Kidney (tissue), 14 donors: Measurements from ENCODE around the gene CCDC7. TPM values are rescaled to one million over a fixed set of nuclear protein-coding genes. Genes with fewer than 3 reads are reported as not detected.

ENCODE experiments used
- DNase-seq, 5 donors: peaks; one replicate each; pipeline ENCODE4 v3.0.0-alpha.2; 2013 to 2020
- FAIRE-seq: peaks from 2 replicates; lab custom pipeline; 2012; peaks lifted over from hg19 to GRCh38; lab: Jason Lieb, UNC
- H3K27ac ChIP-seq, 2 donors: one replicate each; pipeline ENCODE4 v1.7.0; 2013; ENCODE audit warnings: low read depth in 2 of 2, low read length in 2 of 2, inconsistent platforms in 1 of 2
- H3K27me3 ChIP-seq: one replicate; pipeline ENCODE4 v1.7.1; 2013; ENCODE audit warnings: low read length, inconsistent platforms; ENCODE audit not compliant: control insufficient read depth, insufficient read depth
- H3K36me3 ChIP-seq, 3 donors: one replicate each; pipeline versions ENCODE4 v1.7.0 to v1.7.1; 2013; ENCODE audit warnings: low read length in 3 of 3, control low read depth in 1 of 3, inconsistent platforms in 1 of 3; ENCODE audit not compliant: insufficient read depth in 3 of 3, control insufficient read depth in 2 of 3
- H3K4me1 ChIP-seq, 3 donors: one replicate each; pipeline versions ENCODE4 v1.7.0 to v1.7.1; 2013; ENCODE audit warnings: low read length in 3 of 3, inconsistent platforms in 1 of 3, low read depth in 1 of 3; ENCODE audit not compliant: control insufficient read depth in 2 of 3, insufficient read depth in 2 of 3
- H3K4me3 ChIP-seq, 3 donors: one replicate each; pipeline versions ENCODE4 v1.7.0 to v1.8.1; 2013; ENCODE audit warnings: low read length in 3 of 3, control low read depth in 1 of 3, inconsistent platforms in 1 of 3
- H3K9ac ChIP-seq, 3 donors: one replicate each; pipeline versions ENCODE4 v1.7.0 to v1.7.1; 2013; ENCODE audit warnings: low read length in 3 of 3, control low read depth in 1 of 3, inconsistent platforms in 1 of 3
- H3K9me3 ChIP-seq, 3 donors: one replicate each; pipeline versions ENCODE4 v1.7.0 to v1.7.1; 2013; ENCODE audit warnings: low read length in 3 of 3, control low read depth in 1 of 3, inconsistent platforms in 1 of 3; ENCODE audit not compliant: control insufficient read depth in 2 of 3, insufficient read depth in 1 of 3
- CTCF ChIP-seq: IDR thresholded peaks from 3 replicates; pipeline ENCODE4 v1.5.1; 2012; ENCODE audit warnings: mild to moderate bottlenecking, moderate library complexity, borderline replicate concordance; ENCODE audit not compliant: insufficient read depth; ENCODE audit errors: extremely low read depth
- intact Hi-C: fragments of 100-400 bp; cut with DNase I; formaldehyde crosslinking; loops from one replicate; pipeline ENCODE4 v1.11.1; 2022
- polyA plus RNA-seq: library from polyadenylated mRNA; stranded (reverse); fragments of 350-450 nt; fragmentation: Illumina TruSeq; extraction: RNeasy Lipid Tissue Mini Kit (QIAGEN cat#74804); gene quantifications from one replicate; pipeline ENCODE4 v1.2.3, GENCODE V29; 2014; ENCODE audit warnings: low read depth, low replicate concordance; ENCODE audit not compliant: insufficient read depth
- total RNA-seq: library from RNA; stranded (reverse); fragmentation: NEBNext Ultra II Directional; extraction: Animal tissue kit (Norgen Biotek cat#: 25700); gene quantifications from one replicate; pipeline ENCODE4 v1.2.1, GENCODE V29; 2021
- donor health status: control.
- donor health status: control.
- donor health status: control.
- donor health status: control.
- donor health status: control.
- donor health status: DM: yes; HTN: yes; CAD: no.
- donor health status: Normal renal cell carcinoma (clear cell type).

Gene CCDC7
- total and polyA plus RNA-seq, 2 donors from 2014 or later: 0.84 to 28.0 TPM

- no peak overlapping the region for H3K4me3 ChIP-seq
- DNase-seq (no peak), FAIRE-seq (no peak)
- no peaks in the 10 kb centered on the region for H3K36me3 ChIP-seq
- no peak for TF ChIP-seq CTCF
- no peak overlapping the region for H3K9ac ChIP-seq
- intact Hi-C loops: no loop called here
- H3K9me3 ChIP-seq: peaks cover 0 to 7% (median 0%) of the 10 kb centered on the region in 3 donors
- H3K27ac ChIP-seq: no peak overlapping the region
- no peaks in the 10 kb centered on the region for H3K4me1 ChIP-seq
- no peaks in the 10 kb centered on the region for H3K27me3 ChIP-seq
Observed at GRCh38 chr10:32661346-32661745, 215.4 kb downstream of the CCDC7 start.

- Histone ChIP-seq H3K27ac (no peak overlapping the region), H3K4me3 (no peak overlapping the region), H3K9me3 (peaks cover 0 to 18% (median 0%) of the 10 kb centered on the region in 3 donors), H3K36me3 (no peaks in the 10 kb centered on the region), H3K27me3 (no peaks in the 10 kb centered on the region), H3K9ac (no peak overlapping the region), H3K4me1 (no peaks in the 10 kb centered on the region)
- FAIRE-seq (no peak), DNase-seq (no peak)
- no peak for TF ChIP-seq CTCF
- intact Hi-C loops: no loop called here
Observed at GRCh38 chr10:32680803-32681557, 235.0 kb downstream of the CCDC7 start.

- H3K36me3 ChIP-seq: no peaks in the 10 kb centered on the region
- H3K27me3 ChIP-seq: no peaks in the 10 kb centered on the region
- no peak overlapping the region for H3K4me3 ChIP-seq
- DNase-seq (peak in 1 of 5 donors; percentile 43), FAIRE-seq (no peak)
- intact Hi-C loops: no loop called here
- H3K4me1 ChIP-seq: no peaks in the 10 kb centered on the region
- peaks cover 0 to 12% (median 0%) of the 10 kb centered on the region in 3 donors for H3K9me3 ChIP-seq
- no peak for TF ChIP-seq CTCF
- no peak overlapping the region for H3K9ac ChIP-seq
- H3K27ac ChIP-seq: no peak overlapping the region
Observed at GRCh38 chr10:32684291-32684690, 238.4 kb downstream of the CCDC7 start.
